Spleen (tissue), 11 donors: Measurements from ENCODE around the gene SH2D3C. TPM values are rescaled to one million over a fixed set of nuclear protein-coding genes. Genes with fewer than 3 reads are reported as not detected.

Experiments
- DNase-seq: peaks from one replicate; pipeline ENCODE4 v3.0.0-alpha.2; 2020
- H3K27ac ChIP-seq, 8 donors: fragments of 200-600 bp; sonication (generic) in 7 of 8; 1 replicate in 4 of 8; 2 replicates in 4 of 8; pipeline versions ENCODE4 v1.5.0 to v1.8.0; 2016 to 2021; ENCODE audit warnings: inconsistent platforms in 4 of 8, mild to moderate bottlenecking in 4 of 8, moderate library complexity in 1 of 8
- H3K27me3 ChIP-seq, 7 donors: fragments of 200-600 bp; sonication (generic) in 6 of 7; replicated peaks in 1 of 7; 1 replicate in 4 of 7; 2 replicates in 3 of 7; pipeline versions ENCODE4 v1.5.0 to v1.8.0; 2016 to 2021; ENCODE audit warnings: inconsistent platforms in 3 of 7, mild to moderate bottlenecking in 1 of 7
- H3K36me3 ChIP-seq, 6 donors: fragments of 200-600 bp; sonication (generic) in 5 of 6; 1 replicate in 4 of 6; 2 replicates in 2 of 6; pipeline versions ENCODE4 v1.5.0 to v1.8.0; 2016 to 2021; ENCODE audit warnings: inconsistent platforms in 2 of 6
- H3K4me1 ChIP-seq, 6 donors: fragments of 200-600 bp; sonication (generic) in 5 of 6; 1 replicate in 3 of 6; 2 replicates in 3 of 6; pipeline versions ENCODE4 v1.5.0 to v1.8.0; 2016 to 2021; ENCODE audit warnings: inconsistent platforms in 3 of 6
- H3K4me3 ChIP-seq, 8 donors: fragments of 200-600 bp; sonication (generic) in 7 of 8; 1 replicate in 4 of 8; 2 replicates in 4 of 8; pipeline versions ENCODE4 v1.5.0 to v1.8.0; 2016 to 2021; ENCODE audit warnings: inconsistent platforms in 4 of 8, mild to moderate bottlenecking in 4 of 8, moderate library complexity in 2 of 8
- H3K9me3 ChIP-seq, 8 donors: fragments of 200-600 bp; sonication (generic) in 7 of 8; 1 replicate in 4 of 8; 2 replicates in 4 of 8; pipeline versions ENCODE4 v1.5.0 to v1.8.0; 2016 to 2021; ENCODE audit warnings: inconsistent platforms in 4 of 8
- CTCF ChIP-seq, 11 experiments: fragments of 200-600 bp in 7 of 11; fragments of 450-650 bp in 4 of 11; sonication (generic) in 4 of 11; IDR thresholded peaks in 8 of 11; conservative IDR thresholded peaks in 3 of 11; 1 replicate in 7 of 11; 2 replicates in 4 of 11; pipeline versions ENCODE4 v1.4.0 to v1.8.0; 2016 to 2021; ENCODE audit warnings: antibody characterized with exemption in 11 of 11, inconsistent platforms in 4 of 11, mild to moderate bottlenecking in 1 of 11
- POLR2A ChIP-seq, 3 donors: fragments of 450-650 bp; IDR thresholded peaks; one replicate each; pipeline ENCODE4 v1.5.1; 2017; ENCODE audit warnings: antibody characterized with exemption in 3 of 3, mild to moderate bottlenecking in 1 of 3
- POLR2AphosphoS5 ChIP-seq, 3 donors: sonication (generic); formaldehyde crosslinking; IDR thresholded peaks; one replicate each; pipeline ENCODE4 v1.5.1; 2017; ENCODE audit warnings: antibody characterized with exemption in 3 of 3
- WGBS, 5 donors: extraction: QIAGEN DNeasy Blood & Tissue Kit in 3 of 5; methylation state at CpG; one replicate each; pipeline versions ENCODE4 v1.1.5 to v1.1.7; 2013 to 2018; 5-methylcytosine and 5-hydroxymethylcytosine counted together
- intact Hi-C: fragments of 100-400 bp; cut with DNase I; formaldehyde crosslinking; loops from one replicate; pipeline ENCODE4 v1.15.0; 2023; ENCODE audit warnings: low total_unique reads
- polyA plus RNA-seq, 3 donors: library from polyadenylated mRNA; stranded (reverse); fragments of 200-250 nt; gene quantifications; one replicate each; pipeline ENCODE4 v1.2.1, GENCODE V29; 2013
- total RNA-seq, 7 donors: library from RNA; depleted of rRNA in 3 of 7; stranded (reverse); fragments of >200 nt in 3 of 7; fragmentation: NEBNext Ultra II Directional in 4 of 7; extraction: Animal tissue kit (Norgen Biotek cat#: 25700) in 4 of 7; gene quantifications; one replicate each; pipeline versions ENCODE4 v1.1.0 to v1.2.1, GENCODE V29; 2016 to 2021
- donor health status: healthy with polysubstance abuse.
- donor health status: DM: no; HTN: no; CAD: no; lungs with moderate emphysema.
- donor health status: DM: no; HTN: no; CAD: no.
- donor health status: Bipolar disorder and iron deficiency.
- donor health status: healthy.
- donor health status: DM: no; HTN: no; CAD: no.
- donor health status: DM: yes; HTN: yes; CAD: no.

The SH2D3C gene
- total and polyA plus RNA-seq, 10 donors, result 27.0 to 85.4 (median 50.9) TPM

DNA sequence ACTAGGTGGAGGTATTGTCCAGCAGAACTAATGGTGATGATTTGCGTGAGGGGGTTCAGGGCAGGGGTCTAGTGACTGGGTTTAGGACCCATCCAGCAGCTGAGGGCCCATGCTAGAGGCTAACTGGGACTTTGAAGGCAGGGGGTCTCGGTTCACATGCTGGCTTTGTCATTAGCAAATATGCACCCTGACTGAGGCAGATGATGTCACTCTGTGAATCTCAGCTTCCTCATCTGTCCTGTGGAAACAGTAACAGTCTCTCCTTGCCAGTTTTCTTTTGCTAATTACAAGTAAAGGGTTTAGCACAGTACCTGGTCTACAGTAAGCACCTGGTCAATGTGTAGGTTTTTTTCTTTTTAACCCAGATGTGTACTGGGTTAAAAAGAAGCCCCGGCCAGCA is 5.2 kb downstream of the SH2D3C start:
- Histone ChIP-seq H3K27ac (peak overlapping the region in 3 of 8 donors; percentile 30 to 91 (median 48)), H3K36me3 (peaks cover 0 to 48% (median 22%) of the 10 kb centered on the region in 6 donors), H3K27me3 (no peaks in the 10 kb centered on the region), H3K4me1 (peaks cover 21 to 99% (median 76%) of the 10 kb centered on the region in 6 donors), H3K4me3 (no peak overlapping the region), H3K9me3 (no peaks in the 10 kb centered on the region)
- 87 to 100% (median 94%) methylated on average over 3 of the region's 3 CpGs for WGBS, 5 donors
- no peak for TF ChIP-seq CTCF (IDR thresholded peaks at IDR 0.05 in 8 of 11, conservative IDR thresholded peaks at IDR 0.05 in 3 of 11)
- no peak for TF ChIP-seq POLR2A (IDR thresholded peaks at IDR 0.05)
- no peak for TF ChIP-seq POLR2AphosphoS5 (IDR thresholded peaks at IDR 0.05)
- intact Hi-C loops, result no loop called here
- DNase-seq, result no peak

- H3K27ac ChIP-seq, result peak overlapping the region in 3 of 8 donors; percentile 48 to 92 (median 91)
- H3K27me3 ChIP-seq, result no peaks in the 10 kb centered on the region
- no peaks in the 10 kb centered on the region for H3K9me3 ChIP-seq
- no peak for DNase-seq
- H3K36me3 ChIP-seq, result peaks cover 0 to 55% (median 22%) of the 10 kb centered on the region in 6 donors
- TF ChIP-seq CTCF (IDR thresholded peaks at IDR 0.05 in 8 of 11, conservative IDR thresholded peaks at IDR 0.05 in 3 of 11) (no peak), POLR2AphosphoS5 (IDR thresholded peaks at IDR 0.05) (no peak), POLR2A (IDR thresholded peaks at IDR 0.05) (no peak)
- H3K4me3 ChIP-seq, result no peak overlapping the region
- peaks cover 27 to 100% (median 82%) of the 10 kb centered on the region in 6 donors for H3K4me1 ChIP-seq
- intact Hi-C loops, result no loop called here
- 93 to 98% (median 97%) methylated on average over 5 of the region's 5 CpGs for WGBS, 5 donors
Measured at GRCh38 chr9:127772603-127773002, 5.9 kb downstream of the SH2D3C start.

- 10 to 27% (median 14%) methylated on average over 6 to 19 of the region's 19 CpGs for WGBS, 5 donors
- no peak for TF ChIP-seq POLR2AphosphoS5 (IDR thresholded peaks at IDR 0.05)
- TF ChIP-seq CTCF (IDR thresholded peaks at IDR 0.05 in 8 of 11, conservative IDR thresholded peaks at IDR 0.05 in 3 of 11), result peak in 3 of 11 experiments; percentile 0 to 22 (median 3)
- Histone ChIP-seq H3K4me1 (peaks cover 37 to 100% (median 87%) of the 10 kb centered on the region in 6 donors), H3K9me3 (no peaks in the 10 kb centered on the region), H3K27me3 (no peaks in the 10 kb centered on the region), H3K4me3 (peak overlapping the region in 7 of 8 donors; percentile 61 to 85 (median 78)), H3K36me3 (peaks cover 0 to 64% (median 27%) of the 10 kb centered on the region in 6 donors), H3K27ac (peak overlapping the region in 7 of 8 donors; percentile 51 to 92 (median 89))
- no peak for DNase-seq
- intact Hi-C loops, result no loop called here
Measured at GRCh38 chr9:127771570-127772189, 6.8 kb downstream of the SH2D3C start.

GRCh38 chr9:127770905-127771569 is 7.4 kb downstream of the SH2D3C start:
- no peaks in the 10 kb centered on the region for H3K27me3 ChIP-seq
- H3K4me3 ChIP-seq, result peak overlapping the region; percentile 54 to 85 (median 76)
- H3K9me3 ChIP-seq, result no peaks in the 10 kb centered on the region
- 1 to 6% (median 1%) methylated on average over 6 to 43 of the region's 43 CpGs for WGBS, 5 donors
- peak overlapping the region; percentile 48 to 92 (median 87) for H3K27ac ChIP-seq
- DNase-seq, result peak; percentile 100
- peak; percentile 88 to 95 (median 94) for TF ChIP-seq POLR2AphosphoS5 (IDR thresholded peaks at IDR 0.05)
- peak; percentile 37 to 59 (median 56) for TF ChIP-seq POLR2A (IDR thresholded peaks at IDR 0.05)
- TF ChIP-seq CTCF (IDR thresholded peaks at IDR 0.05 in 8 of 11, conservative IDR thresholded peaks at IDR 0.05 in 3 of 11), result peak in 8 of 11 experiments; percentile 14 to 58 (median 32)
- peaks cover 42 to 100% (median 88%) of the 10 kb centered on the region in 6 donors for H3K4me1 ChIP-seq
- intact Hi-C loops, result no loop called here
- peaks cover 0 to 71% (median 33%) of the 10 kb centered on the region in 6 donors for H3K36me3 ChIP-seq
